Sciatic nerve (tissue), 2 donors: ENCODE data around the gene IGSF11. TPM values are rescaled to one million over a fixed set of nuclear protein-coding genes. Genes with fewer than 3 reads are reported as not detected.

Experiments
- ATAC-seq: fragments of 200-7000 bp; cut with Tn5 transposase; one replicate; pipeline ENCODE4 v1.9.1; 2020; ENCODE audit warnings: mild to moderate bottlenecking, moderate library complexity
- DNase-seq: peaks from one replicate; pipeline ENCODE4 v3.0.0-alpha.2; 2020; ENCODE audit warnings: low spot score
- intact Hi-C: fragments of 100-400 bp; cut with DNase I; formaldehyde crosslinking; loops from one replicate; pipeline ENCODE4 v1.14.2; 2022
- total RNA-seq: library from RNA; stranded (reverse); fragmentation: NEBNext Ultra II Directional; extraction: Animal tissue kit (Norgen Biotek cat#: 25700); gene quantifications from one replicate; pipeline ENCODE4 v1.2.1, GENCODE V29; 2021
- donor health status: DM: no; HTN: no; CAD: no.
- donor health status: DM: no; HTN: no; CAD: no.

Gene IGSF11
- total RNA-seq, 1 donor from 2014 or later, result 19.8 TPM

DNA sequence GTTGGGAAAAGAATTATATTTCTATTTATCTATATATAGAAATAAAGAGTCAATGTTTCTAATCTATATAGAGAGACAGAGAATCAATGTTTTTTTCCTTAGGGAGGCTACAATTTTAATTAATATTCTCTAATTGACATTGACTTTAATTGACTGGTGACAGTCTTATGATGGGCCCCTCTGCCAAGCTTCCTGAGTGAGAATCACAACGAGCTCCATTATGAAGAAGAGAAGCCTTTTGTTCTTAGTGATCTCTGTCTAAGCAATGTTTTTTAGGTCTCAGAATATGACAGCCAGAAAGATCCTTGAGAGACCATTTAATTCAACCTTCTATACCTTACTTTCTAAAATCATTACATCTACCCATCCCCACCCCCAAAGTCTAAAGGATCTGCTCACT lies 70.9 kb downstream of the IGSF11 start:
- DNase-seq (no peak), ATAC-seq (no peak)
- intact Hi-C loops, result no loop called here

DNA sequence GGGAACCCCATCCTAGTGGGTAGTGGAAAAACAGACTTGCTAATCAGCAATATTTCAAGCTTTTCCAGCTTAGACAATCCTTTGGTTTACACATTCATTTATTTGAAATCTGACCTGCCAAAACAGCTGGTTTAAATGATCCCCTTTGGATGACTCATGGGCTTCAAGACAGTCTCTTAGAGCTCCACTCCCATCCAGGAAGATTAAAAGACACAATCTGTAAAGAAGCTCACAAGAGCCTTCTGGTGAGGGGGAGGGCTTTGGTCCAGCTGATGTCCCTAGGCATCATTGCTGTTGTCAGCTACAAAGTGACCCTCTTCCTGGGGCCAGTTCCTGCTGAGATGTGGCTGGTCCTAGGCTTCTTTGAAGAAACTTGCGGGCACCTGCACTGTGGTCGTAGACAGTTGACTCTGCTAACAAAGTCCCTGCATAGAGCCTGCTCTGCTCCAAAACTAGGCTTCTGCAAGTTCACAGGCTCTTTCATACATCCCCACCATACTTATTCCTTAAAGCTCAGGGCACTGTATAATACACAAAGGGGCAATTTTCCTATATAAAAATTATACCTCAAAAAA lies 73.7 kb downstream of the IGSF11 start:
- DNase-seq, result no peak
- intact Hi-C loops, result no loop called here
- ATAC-seq, result no peak

DNA sequence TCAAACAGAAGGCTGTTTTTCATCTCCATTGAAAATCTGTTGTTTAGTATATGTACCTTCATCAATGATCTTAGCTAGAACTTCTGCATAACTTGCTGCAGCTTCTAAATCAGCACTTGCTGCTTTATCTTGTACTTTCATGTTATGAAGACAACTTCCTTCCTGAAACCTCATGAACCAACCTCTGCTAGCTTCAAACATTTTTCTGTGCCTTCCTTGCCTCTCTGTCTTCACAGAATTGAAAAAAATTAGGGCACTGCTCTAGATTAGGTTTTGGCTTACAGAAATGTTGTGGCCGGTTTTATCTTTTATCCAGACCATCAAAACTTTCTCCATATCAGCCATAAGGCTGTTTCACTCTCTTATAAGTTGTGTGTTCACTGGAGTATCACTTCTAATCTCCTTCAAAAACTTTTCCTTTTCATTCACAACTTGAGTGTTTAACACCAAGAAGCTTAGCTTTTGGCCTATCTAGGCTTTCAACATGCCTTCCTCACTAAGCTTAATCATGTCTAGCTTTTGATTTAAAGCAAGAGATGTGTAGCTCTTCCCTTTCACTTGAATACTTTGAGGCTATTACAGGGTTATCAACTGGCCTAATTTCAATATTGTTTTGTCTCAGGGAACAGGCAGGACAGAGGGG lies 78.6 kb downstream of the IGSF11 start:
- ATAC-seq, result no peak
- DNase-seq, result no peak
- intact Hi-C loops, result no loop called here

DNA sequence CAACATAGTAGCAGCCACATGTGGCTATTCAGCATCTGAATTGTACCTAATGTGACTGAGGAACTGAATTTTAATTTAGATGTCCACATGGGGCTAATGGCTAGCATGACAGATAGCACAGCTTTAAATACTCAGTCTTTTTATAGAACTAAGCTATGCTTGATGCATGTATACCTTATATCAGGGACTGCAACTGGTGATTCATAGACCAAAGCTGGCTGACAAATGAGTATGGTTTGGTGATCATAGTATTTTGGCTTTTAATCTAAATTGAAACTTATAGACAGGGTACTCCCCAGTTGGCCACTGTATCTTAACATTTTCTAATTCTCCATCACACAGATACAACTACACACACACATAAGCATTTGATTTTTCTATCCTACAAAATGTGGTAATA lies 83.6 kb downstream of the IGSF11 start:
- DNase-seq (no peak), ATAC-seq (no peak)
- intact Hi-C loops, result no loop called here

DNA sequence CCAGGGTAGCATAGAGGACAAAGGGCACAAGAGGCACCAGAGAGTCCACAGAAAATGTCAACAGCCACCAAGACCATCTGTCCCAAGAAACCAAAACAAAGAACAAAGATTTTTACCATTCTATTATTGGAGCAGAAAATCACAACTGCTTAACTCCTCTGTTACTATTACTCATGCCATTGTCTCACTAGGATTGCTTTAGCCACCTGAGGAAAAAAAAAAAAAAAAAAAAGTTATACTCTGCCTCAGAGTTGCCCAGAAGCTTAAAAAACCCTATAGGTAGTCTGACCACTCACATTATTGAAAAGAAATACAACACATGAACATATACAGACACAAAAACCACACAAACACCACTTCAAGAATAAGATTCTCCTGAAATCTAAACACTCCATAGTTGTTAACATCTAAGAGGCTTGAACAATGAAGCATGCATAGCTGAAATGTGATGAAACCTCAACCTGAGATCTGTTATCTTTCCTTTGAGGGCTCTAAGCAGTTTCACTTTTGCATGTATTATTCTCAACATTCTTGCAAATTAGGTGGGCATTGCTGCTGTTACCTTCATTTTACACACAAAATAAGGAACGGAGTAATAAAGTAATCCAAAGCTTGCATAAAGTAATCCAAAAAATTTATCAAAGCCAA lies 85.4 kb downstream of the IGSF11 start:
- intact Hi-C loops, result no loop called here
- ATAC-seq (no peak), DNase-seq (no peak)

DNA sequence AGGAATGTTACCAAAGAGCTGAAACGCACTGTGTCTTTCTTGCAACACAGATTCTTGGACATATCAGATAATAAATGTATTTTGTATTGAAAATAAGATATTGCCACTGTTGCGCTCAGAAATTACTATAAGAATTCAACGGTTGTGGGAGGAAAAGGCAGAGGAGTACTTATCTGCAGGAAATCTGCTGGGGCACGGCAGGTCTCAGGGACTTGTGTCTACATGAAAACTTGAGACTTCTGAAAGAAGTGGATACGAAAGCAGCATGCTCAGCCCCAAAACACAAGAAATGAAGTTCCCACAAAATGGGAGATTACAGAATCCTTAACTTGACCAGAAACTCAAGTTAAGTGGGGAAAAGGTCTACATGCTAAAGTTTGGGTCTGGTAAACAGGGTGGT lies 86.5 kb downstream of the IGSF11 start:
- DNase-seq (no peak), ATAC-seq (no peak)
- intact Hi-C loops, result no loop called here

DNA sequence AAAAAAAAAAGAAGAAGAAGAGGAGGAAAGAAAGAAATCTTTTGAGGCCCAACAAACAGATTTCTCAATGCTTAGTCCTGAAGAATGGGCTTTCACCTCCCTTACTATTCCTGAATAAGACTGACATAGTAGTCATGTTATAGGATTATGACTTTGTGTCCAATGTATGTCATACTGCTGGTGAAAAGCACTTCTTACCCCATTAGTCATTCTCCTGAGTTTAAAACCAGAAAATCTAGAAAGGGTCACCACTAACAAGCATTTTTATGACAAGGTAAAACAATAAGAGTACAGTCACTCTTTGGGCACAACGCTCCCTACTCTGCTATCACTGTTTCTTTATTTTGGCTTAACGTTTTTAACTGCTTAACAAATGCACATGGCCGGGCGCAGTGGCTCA lies 88.2 kb downstream of the IGSF11 start:
- intact Hi-C loops, result no loop called here
- no peak for DNase-seq
- no peak for ATAC-seq

DNA sequence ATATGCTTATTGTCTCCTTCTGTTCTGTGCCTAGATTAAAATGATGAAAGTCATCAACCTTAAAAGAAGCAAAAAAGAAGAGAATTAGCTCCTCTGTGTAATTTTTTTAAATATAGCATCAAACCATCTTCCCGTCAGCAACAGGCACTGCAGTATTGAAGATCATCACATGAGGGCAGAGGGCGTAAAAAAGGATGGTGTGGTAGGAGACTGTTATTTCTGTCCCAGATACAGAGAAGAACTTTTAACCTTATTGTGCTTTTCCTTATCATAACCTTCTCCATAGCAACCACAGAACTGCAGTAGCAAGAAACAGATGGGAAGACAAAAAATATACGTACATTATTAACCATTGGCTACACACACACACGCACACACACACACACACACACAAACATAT lies 88.8 kb downstream of the IGSF11 start:
- no peak for ATAC-seq

DNA sequence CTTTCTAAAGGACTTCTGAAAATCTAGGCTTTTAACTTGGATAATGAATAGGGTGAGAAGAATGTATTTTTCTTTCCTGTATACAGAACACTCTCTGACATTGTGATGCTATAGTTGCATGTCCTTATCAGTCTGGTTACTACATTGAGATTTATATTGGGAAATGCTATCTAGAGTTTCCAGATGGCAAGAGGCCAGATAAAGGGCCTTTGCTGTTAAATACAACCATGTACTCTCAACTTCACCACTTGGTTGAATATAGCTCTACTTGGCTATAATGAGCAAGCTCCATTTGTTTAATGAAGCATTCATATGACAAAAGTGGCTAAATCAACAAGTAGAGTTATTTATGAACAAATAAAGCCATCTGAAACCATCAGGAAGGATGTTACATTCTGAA lies 91.0 kb downstream of the IGSF11 start:
- DNase-seq (no peak), ATAC-seq (no peak)
- intact Hi-C loops, result no loop called here

More for the DNA sequence above, 88.8 kb downstream of the IGSF11 start:
- intact Hi-C loops, result no loop called here
- no peak for DNase-seq

DNA sequence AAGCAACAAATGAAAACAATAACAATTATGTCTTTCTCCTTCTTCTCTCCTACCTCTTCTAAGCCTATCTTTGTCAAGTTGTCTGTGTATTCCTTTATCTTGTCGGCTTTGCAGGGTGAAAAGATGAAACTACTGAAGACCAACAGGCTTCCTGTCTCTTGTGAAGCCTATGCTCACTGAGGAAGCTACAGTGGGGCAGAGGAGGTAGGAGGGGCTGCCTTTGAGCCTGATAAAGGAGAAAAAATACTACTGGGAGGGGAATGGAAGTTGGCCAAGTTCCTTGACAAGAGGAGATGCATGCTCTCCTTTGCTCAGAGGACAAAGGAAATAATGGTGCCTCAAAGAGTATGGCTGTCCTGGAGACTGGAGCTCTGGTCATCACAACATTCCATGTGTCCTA lies 92.0 kb downstream of the IGSF11 start:
- ATAC-seq, result no peak
- intact Hi-C loops, result no loop called here

DNA sequence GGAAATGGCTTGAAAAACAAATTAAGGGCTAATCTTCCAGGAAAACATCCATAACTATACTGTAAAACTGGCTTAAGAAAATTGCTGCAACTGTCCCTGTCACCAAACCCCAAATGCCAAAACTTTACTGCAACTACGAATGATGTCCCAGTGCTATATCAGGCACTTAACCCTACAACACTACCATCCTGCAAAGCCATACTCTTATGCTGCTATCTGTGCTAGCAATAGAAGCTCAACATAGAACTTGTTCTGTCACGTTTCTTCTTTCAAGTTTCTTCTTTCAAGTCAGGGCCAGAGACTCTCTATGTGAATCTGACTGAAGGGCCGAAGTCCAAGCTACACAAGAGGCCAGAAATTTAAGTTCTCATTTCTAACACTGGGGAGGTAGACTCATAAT lies 92.5 kb downstream of the IGSF11 start:
- intact Hi-C loops, result no loop called here
- DNase-seq, result no peak
- ATAC-seq, result no peak

More for the DNA sequence above, 92.0 kb downstream of the IGSF11 start:
- no peak for DNase-seq

DNA sequence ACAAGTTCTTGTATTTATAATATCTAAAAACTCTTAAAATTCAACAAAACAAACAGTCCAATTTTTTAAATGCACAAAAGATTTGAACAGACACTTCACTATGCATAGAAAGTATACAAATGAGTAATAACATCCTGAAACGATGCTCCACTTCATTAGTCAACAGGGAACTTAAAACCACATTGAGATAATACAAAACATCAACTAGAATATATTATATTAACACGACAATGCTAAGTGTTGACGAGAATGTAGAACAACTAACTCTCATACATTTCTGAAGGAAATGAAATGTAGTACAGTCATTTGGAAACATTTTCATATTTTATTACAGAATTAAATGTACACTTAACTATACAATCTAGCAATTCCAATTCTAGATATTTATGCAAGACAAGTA lies 93.4 kb downstream of the IGSF11 start:
- DNase-seq (no peak), ATAC-seq (no peak)
- intact Hi-C loops, result no loop called here

DNA sequence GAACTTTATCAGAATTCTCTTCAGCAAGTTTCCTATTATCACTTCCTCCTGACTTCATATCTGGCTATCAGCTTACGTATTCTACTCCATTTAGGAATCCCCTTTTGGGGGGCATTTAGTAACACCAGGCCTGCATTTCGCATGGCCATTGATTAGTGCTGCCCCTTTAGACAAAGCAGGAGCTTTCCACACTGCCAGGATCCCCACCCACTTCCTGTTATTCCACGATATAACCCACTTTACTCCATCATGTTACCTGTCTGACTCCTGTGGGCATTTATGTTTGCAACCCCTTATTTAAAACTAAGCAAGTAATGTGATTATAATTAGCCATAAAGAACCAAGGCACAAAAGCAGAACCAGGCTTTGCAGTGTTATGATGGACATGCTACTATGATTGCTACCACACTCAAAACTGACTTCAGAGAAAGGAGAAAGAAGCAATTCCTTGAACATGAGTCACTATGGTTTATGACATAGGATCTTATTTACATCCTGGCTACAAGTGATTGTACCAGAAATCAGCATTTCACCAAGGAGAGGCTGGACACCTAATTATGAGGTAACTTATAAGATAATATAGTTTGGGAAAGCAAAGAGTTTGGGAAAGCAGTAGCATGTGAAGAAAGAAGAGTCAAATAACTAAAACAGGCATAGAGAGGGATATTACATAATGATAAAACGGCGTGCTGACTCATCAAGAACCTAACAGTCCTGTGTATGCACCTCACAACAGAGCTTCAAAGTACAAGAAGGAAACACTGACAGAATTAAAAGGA lies 96.3 kb downstream of the IGSF11 start:
- DNase-seq, result no peak
- intact Hi-C loops, result no loop called here
- ATAC-seq, result no peak

DNA sequence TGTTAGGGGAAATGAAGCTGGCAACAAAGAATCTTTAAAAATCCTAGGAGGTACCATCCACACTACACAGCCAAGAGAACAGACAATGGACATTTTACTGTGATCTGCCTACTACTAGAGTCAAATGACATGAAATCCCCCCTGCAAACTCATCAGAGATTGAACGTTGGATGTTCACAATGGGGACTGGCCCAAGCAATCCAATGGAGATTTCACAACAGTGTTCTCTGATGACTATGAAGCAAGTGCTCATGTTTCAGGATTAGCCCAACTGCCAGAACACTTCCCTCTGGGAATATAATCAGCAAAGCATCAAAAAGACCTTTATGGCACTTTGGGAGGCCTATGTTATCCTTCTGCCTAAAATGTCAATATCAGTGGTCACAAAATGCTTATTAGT lies 97.8 kb downstream of the IGSF11 start:
- ATAC-seq (peak; percentile 70), DNase-seq (no peak)
- intact Hi-C loops, result no loop called here

DNA sequence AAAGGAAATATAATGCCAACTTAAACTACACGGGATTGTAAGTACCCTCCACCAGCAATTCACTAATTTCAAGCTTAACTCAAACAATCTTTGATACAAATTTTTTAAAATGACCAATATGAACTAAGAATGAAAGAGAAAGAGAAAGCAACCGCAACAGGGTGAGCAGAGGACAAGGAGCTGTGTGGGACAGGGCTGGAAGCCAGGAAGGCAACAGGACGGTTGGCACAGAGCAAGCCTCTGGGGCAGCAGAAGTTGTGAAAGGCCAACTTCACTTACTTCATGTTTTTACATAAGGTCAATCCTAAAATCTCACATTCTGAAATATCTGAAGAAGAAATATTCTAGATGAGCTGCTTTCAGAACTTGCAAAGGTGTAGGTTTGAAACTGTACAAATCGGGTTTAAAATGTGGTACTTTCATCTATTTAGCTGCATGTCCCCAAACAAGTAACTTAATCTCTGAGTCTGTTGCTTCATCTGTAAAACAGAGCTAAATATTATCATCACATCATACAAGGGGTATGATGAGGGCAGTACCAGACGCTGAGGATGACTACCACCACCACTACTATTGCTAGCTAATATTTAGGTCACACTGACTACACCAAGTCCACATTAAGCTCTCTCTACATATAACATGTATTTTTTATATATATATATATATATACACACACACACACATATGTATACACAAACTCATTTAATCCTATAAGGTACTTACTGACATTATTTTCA lies 101.7 kb downstream of the IGSF11 start:
- DNase-seq (peak; percentile 62), ATAC-seq (peak; percentile 81)
- intact Hi-C loops, result no loop called here

DNA sequence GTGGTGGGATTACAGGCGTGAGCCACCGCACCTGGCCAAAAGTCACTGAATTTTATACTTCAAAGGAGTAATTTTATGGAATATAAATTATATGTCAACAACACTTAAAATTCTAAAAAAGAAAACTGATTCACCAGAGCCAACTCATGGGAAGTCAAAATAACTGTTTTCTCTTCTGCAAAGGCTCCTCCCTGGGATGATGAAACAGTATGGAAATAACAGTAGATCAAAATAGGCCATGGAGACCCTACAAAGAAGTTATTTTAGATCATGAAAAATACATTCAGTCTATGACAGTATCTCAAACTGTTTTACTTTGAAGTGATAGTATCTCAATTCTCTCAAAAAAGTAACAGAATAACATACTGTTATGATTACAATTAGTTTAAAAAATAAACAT lies 102.7 kb downstream of the IGSF11 start:
- no peak for ATAC-seq
- intact Hi-C loops, result no loop called here

DNA sequence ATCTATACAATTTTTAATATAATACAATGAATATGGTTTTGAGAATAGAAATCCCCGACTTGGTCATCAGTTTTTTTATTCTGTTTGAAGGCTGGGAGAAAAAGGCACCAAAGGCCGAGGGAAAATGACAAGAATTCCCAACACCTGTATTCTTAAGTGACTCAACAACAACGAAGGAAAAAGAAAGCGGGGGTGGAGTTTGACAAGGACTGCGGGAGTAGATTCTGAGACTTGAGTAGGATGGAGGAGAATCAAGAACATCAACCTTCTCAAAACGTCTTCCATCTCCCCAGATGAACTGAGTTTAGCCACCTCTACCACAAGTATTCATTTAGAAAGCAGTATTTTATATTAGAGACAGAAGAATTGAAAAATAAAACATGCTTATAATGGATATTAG lies 107.2 kb downstream of the IGSF11 start:
- DNase-seq (no peak), ATAC-seq (no peak)
- intact Hi-C loops, result no loop called here

More for the DNA sequence above, 102.7 kb downstream of the IGSF11 start:
- no peak for DNase-seq

DNA sequence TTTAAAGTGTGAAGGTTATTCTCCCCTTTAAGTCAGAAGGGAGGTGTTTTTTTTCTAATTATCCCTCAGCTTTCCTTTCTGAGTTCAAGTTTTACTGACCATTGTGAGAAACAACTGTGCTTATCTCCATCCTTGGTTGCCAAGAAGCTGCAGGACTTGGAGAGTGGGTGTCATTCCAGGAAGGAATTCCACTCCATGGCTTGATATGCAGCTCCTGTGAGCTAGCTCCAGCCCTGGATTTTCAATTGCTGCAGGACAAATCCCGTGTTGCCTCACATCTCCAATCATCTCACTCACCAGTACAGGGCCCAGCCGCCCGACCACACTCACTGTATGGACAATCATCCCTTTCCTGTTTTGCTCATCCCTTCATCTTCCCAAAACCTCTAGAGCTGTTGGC lies 122.5 kb downstream of the IGSF11 start:
- no peak for ATAC-seq
- intact Hi-C loops, result no loop called here
- DNase-seq, result no peak

DNA sequence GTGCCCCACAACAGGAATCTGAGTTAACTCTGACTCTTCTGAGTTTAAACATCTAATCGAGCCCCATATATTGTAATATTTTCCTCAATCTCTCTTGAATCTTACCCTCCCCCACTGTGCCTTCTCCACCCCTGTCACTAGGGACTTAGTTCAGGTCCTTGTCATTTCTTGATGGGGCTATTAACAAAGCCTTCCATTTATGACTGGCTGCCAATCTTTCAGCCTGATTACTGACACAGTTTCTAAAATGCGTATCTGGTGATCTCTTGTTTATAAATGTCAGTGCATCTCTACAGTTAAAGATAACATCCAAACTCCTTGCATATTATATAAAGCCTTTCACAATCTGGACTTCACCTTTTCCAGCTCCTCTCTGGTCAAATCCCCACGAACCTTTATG lies 124.3 kb downstream of the IGSF11 start:
- intact Hi-C loops, result no loop called here
- ATAC-seq, result no peak
- no peak for DNase-seq
